Stimulated activated CD4-positive, alpha-beta T cell treated with anti-CD3 and anti-CD28 coated beads, Interleukin-15, amount 100 ng/mL, for 1 hour (primary cell): Measurements from ENCODE around the gene CFAP45.
A peak's percentile ranks its signal among the peaks of the same experiment; 100 is the strongest.

ENCODE experiments used
- DNase-seq, 2 donors: peaks; one replicate each; pipeline ENCODE4 v3.0.0-alpha.2; 2020; ENCODE audit warnings: low read depth in 1 of 2, low spot score in 1 of 2

CFAP45 gene

GRCh38 chr1:159924025-159924790 lies 24.2 kb upstream of the CFAP45 start:
- peak; percentile 38 to 43 for DNase-seq

- DNase-seq: peak; percentile 42 to 76
These were observed 23.4 kb upstream of the CFAP45 start for GRCh38 chr1:159923203-159924024.

GRCh38 chr1:159922511-159923202 lies 22.7 kb upstream of the CFAP45 start:
- DNase-seq: no peak

- DNase-seq: no peak
These were observed 21.9 kb upstream of the CFAP45 start for GRCh38 chr1:159921700-159922504.

- no peak for DNase-seq
These were observed 21.3 kb upstream of the CFAP45 start for GRCh38 chr1:159921251-159921650.

GRCh38 chr1:159920651-159921050 lies 20.7 kb upstream of the CFAP45 start:
- no peak for DNase-seq

GRCh38 chr1:159920202-159920601 lies 20.2 kb upstream of the CFAP45 start:
- DNase-seq: no peak

- no peak for DNase-seq
These were observed 19.4 kb upstream of the CFAP45 start for GRCh38 chr1:159919236-159919865.

GRCh38 chr1:159918352-159919200 lies 18.6 kb upstream of the CFAP45 start:
- no peak for DNase-seq

- no peak for DNase-seq
These were observed 17.8 kb upstream of the CFAP45 start for GRCh38 chr1:159917533-159918351.

- DNase-seq: no peak
These were observed 16.5 kb upstream of the CFAP45 start for GRCh38 chr1:159916242-159917051.

- no peak for DNase-seq
These were observed 15.7 kb upstream of the CFAP45 start for GRCh38 chr1:159915571-159916241.

GRCh38 chr1:159914252-159915018 lies 14.5 kb upstream of the CFAP45 start:
- no peak for DNase-seq

GRCh38 chr1:159913451-159914192 lies 13.7 kb upstream of the CFAP45 start:
- no peak for DNase-seq

GRCh38 chr1:159911326-159912070 lies 11.5 kb upstream of the CFAP45 start:
- DNase-seq: no peak
